ENCODE measurements around the gene TMEM45A.

TMEM45A gene

DNA sequence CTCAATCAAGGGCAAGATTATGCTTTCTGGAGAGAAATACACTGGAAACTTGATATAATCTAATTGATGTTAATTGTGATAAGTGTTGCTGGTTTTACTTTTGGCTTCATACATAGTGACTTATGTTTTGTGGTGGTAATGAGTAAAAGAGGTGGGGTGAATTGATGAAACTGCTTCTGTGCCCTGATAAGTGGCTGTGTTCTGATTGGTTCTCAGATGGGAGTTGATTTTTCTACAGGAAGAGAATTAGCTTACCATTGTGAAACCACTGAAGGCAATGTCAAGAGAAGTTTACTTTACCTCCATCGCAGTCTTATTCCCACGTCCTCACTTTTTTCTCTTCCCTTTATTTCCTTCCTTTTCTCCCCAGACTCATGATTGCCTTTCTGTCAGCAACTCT lies 23.8 kb downstream of the TMEM45A start:
- Mint-ChIP-seq H3K27ac (no peak overlapping the region), H3K4me1 (ENCODE audit: low read depth) (no peaks in the 10 kb centered on the region), H3K27me3 (ENCODE audit: low read depth) (no peaks in the 10 kb centered on the region), H3K4me3 (no peak overlapping the region), H3K36me3 (ENCODE audit: low read depth) (no peaks in the 10 kb centered on the region), H3K9me3 (no peaks in the 10 kb centered on the region)

DNA sequence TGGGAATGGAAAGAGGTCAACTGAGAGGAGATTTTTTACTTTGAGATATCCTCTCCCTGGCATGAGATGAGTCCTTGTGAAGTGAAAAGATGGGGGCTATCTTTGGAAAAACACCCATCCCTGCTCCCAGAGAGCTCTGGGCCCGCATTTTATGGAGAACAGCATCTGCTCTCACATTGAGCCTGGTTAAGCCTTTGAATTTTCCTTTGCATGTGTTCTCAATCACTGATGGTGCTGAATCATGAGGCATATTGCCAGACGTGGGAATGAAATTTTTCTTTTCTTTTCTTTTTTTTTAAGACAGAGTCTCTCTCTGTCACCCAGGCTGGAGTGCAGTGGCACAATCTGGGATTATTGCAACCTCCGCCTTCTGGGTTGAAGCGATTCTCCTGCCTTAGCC lies 24.4 kb downstream of the TMEM45A start:
- Mint-ChIP-seq H3K27me3 (ENCODE audit: low read depth) (no peaks in the 10 kb centered on the region), H3K36me3 (ENCODE audit: low read depth) (no peaks in the 10 kb centered on the region), H3K4me3 (no peak overlapping the region), H3K27ac (no peak overlapping the region), H3K9me3 (no peaks in the 10 kb centered on the region), H3K4me1 (ENCODE audit: low read depth) (no peaks in the 10 kb centered on the region)

DNA sequence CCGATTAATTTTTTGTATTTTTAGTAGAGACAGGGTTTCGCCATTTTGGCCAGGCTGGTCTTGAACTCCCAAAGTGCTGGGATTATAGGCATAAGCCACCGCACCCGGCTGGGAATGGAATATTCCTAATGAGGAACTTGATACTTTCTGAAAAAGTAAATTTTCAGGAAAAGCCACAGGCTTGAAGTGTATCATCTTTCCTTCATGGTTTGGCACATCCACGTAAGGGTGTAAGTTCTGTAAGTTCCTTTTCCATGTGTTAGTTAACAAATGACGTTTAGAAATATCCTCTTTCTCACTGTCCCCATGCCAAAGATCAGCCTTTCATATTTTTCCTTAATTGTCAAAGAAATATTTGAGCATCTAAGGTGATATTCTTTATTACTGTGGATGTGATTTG lies 24.9 kb downstream of the TMEM45A start:
- Mint-ChIP-seq H3K4me1 (ENCODE audit: low read depth) (no peaks in the 10 kb centered on the region), H3K27me3 (ENCODE audit: low read depth) (no peaks in the 10 kb centered on the region), H3K36me3 (ENCODE audit: low read depth) (no peaks in the 10 kb centered on the region), H3K27ac (no peak overlapping the region), H3K4me3 (no peak overlapping the region), H3K9me3 (no peaks in the 10 kb centered on the region)

DNA sequence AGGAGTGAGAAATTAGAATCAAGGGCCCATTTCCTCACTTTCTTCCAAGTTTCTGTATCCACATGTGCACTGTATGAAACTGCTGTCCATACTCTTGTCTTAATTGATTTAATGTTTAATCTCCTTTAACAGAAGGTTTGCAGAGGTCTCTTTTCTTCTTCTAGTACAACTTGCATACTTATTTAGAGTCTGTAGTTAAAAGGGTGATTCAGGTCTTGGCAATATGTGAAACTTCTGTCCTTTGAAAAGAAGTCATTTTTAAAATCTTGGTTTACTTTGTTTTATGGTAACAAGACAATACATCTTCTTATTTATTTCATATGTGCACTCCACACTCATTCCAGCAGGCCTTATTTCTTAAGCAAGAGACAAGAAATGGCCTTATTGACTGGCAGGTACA lies 25.8 kb downstream of the TMEM45A start:
- Mint-ChIP-seq H3K27me3 (ENCODE audit: low read depth) (no peaks in the 10 kb centered on the region), H3K27ac (no peak overlapping the region), H3K4me3 (no peak overlapping the region), H3K9me3 (no peaks in the 10 kb centered on the region), H3K36me3 (ENCODE audit: low read depth) (no peaks in the 10 kb centered on the region), H3K4me1 (ENCODE audit: low read depth) (no peaks in the 10 kb centered on the region)

DNA sequence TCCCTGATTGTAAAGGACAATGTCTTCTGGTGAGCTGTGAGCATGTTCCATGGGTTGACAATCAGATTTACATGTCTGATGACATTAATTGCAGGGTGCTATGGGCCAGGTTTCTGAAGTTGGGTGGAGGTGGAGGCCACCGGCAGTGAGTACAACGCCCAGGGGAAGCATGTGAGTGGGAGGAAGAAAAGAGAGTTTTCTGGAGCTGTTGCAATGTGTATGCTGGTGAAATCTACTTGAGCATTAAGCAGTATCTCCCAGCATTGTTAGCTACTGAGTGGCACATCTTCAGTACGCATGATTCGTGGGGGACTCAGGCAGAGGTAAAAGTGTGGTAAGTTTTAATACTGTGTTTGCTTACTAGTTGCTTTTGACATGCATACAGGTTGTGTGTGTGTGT lies 26.6 kb downstream of the TMEM45A start:
- H3K9me3 Mint-ChIP-seq, result no peaks in the 10 kb centered on the region
- no peak overlapping the region for H3K27ac Mint-ChIP-seq
- H3K4me1 Mint-ChIP-seq (ENCODE audit: low read depth), result no peaks in the 10 kb centered on the region
- H3K36me3 Mint-ChIP-seq (ENCODE audit: low read depth), result no peaks in the 10 kb centered on the region
- peaks cover 3% of the 10 kb centered on the region for H3K27me3 Mint-ChIP-seq (ENCODE audit: low read depth)
- no peak overlapping the region for H3K4me3 Mint-ChIP-seq

DNA sequence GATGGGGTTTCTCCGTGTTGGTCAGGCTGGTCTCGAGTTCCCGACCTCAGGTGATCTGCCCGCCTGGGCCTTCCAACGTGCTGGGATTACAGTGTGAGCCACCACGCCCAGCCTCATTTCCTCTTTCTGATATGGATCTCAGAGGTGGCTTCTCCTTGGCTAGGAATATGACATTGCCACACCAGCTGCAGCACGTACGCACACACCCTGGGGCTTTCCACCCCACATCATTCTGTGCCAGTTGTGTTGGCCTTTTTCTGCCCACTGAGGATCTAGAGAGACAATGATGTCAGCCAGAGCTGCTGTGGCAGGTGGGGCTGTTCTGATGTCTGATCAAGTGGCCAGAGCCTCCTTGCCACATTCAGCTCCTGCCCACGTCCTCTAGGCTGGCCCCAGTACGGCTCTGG lies 29.0 kb downstream of the TMEM45A start:
- Mint-ChIP-seq H3K4me3 (no peak overlapping the region), H3K27me3 (ENCODE audit: low read depth) (peaks cover 7% of the 10 kb centered on the region), H3K36me3 (ENCODE audit: low read depth) (no peaks in the 10 kb centered on the region), H3K9me3 (no peaks in the 10 kb centered on the region), H3K27ac (no peak overlapping the region), H3K4me1 (ENCODE audit: low read depth) (no peaks in the 10 kb centered on the region)

DNA sequence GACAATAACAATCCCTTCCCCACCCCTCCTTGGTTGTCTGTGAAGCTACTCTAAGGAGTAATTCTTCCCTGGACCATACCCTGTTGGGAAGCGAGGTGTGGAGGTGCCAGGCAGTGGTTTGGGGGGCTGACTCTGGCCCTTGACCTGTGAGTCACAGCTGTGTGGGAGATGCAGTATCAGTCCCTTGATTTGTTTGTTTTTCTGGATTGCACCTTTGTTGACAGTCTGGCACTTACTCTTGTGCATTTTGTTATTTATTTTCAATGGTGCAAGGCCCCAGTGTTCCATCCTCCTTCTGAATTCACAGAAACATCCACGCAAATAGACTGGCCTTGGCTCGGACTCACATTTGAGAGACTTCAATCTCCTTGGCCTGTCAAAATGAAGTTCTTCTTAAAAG lies 29.7 kb downstream of the TMEM45A start:
- no peaks in the 10 kb centered on the region for H3K36me3 Mint-ChIP-seq (ENCODE audit: low read depth)
- H3K4me3 Mint-ChIP-seq, result no peak overlapping the region
- H3K4me1 Mint-ChIP-seq (ENCODE audit: low read depth), result no peaks in the 10 kb centered on the region
- H3K9me3 Mint-ChIP-seq, result no peaks in the 10 kb centered on the region
- peaks cover 7% of the 10 kb centered on the region for H3K27me3 Mint-ChIP-seq (ENCODE audit: low read depth)
- no peak overlapping the region for H3K27ac Mint-ChIP-seq

DNA sequence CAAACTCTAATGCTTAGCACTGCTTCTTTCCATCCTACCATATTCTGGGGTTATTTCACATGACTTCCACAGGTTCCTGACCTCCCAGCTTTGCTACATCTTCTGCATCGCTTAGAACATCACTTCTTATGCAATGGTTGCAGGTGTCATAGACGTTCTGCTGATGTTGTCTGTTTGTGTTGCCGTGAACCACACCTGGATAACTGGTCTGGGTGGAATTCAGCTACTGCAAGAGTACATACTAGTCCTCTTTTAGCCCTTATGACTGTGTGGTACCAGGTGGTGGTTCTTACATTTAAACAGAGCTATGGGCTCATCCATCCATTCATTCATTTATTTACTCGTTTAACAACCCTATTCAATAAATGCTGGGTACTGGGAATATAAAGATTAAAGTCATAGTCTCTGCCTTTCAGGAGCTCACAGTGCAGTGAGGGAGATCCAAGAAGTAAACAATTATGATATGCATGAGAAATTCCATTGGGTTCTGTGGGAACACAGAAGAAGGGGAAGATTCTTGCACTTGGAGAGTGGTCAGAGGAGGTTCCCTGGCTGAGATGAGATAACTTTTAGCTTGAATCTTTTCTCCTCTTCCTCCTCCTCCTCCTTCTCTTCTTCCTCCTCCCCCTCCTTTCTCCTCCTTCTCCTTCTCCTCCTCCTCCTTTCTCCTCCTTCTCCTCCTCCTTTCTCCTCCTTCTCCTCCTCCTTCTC lies 30.8 kb downstream of the TMEM45A start:
- H3K4me3 Mint-ChIP-seq, result no peak overlapping the region
- no peaks in the 10 kb centered on the region for H3K9me3 Mint-ChIP-seq
- no peak overlapping the region for H3K27ac Mint-ChIP-seq
- H3K4me1 Mint-ChIP-seq (ENCODE audit: low read depth), result no peaks in the 10 kb centered on the region
- H3K36me3 Mint-ChIP-seq (ENCODE audit: low read depth), result no peaks in the 10 kb centered on the region
- H3K27me3 Mint-ChIP-seq (ENCODE audit: low read depth), result peaks cover 9% of the 10 kb centered on the region

DNA sequence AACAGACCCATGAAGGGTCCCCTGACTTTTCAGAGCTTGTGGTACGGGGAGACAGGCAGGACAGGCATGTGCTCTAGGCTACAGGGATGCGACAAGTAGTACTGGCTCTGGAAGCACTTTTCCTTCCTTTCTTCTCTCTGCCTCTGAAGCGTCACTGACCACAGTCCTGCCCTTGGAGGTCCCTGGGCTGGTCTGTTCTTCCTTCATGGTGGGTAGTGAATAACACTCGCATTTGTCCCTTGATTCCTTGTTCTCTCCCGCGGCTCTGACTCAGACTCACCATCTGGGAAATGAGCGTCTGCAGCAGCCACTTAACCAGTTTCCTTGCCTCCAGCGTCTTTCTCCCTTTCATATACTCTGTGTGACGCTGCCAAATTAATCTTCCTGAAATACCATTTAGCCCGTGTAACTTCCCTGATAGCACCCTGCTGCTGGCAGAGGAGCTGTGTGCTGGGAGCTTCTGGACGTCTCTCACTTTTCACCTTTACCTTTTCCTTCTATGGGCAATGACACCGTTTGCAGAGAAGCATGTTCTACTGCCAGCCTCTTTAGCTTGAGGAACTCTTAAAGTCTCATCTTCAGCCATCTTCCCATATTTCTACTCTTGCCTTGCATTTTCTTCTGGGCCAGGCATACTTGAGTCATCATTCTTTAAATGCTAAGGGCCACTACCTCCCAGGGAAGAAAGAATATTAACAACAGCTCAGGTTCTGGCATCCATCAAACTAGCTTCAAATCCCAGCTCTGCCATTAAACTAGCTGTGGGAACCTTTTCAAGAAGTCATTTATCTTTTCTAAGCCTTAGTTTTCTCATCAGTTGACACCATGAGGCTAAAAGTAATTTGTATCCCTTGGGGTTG lies 33.6 kb downstream of the TMEM45A start:
- H3K27ac Mint-ChIP-seq, result no peak overlapping the region
- no peaks in the 10 kb centered on the region for H3K36me3 Mint-ChIP-seq (ENCODE audit: low read depth)
- H3K4me3 Mint-ChIP-seq, result no peak overlapping the region
- no peaks in the 10 kb centered on the region for H3K4me1 Mint-ChIP-seq (ENCODE audit: low read depth)
- H3K9me3 Mint-ChIP-seq, result no peaks in the 10 kb centered on the region
- peaks cover 14% of the 10 kb centered on the region for H3K27me3 Mint-ChIP-seq (ENCODE audit: low read depth)

DNA sequence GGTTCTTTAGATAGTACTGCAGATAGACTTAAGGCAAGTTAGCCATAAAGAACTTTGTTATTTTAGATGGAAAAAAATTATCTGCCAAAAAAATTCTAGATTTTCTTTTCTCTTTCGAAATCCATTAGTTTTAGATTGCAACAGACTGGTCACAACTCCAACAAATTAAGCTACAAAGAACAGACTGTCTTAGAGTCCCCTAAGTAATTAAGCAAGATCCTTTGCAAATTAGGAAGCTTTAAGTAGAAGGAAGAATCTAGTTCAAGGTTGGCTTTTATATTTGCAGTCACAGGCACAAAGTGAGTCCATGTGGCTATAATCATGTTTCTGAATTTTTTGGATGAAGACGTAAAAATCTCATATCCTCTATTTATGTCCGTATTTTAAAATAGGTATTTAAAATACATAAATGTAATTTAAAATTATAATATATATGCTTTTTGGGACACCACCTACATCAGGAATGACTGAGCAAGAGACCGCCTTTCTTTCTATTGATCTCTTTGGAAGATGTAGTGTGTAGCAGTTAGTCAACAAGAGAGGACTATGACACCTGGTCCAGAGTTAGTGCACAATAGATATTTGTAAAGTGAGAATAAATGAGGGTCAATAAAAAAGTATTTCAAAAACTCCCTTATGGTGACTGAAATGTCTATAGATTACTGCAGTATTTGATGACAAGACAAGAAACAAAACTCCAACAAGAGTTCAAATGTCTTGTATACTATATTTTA lies 34.4 kb downstream of the TMEM45A start:
- Mint-ChIP-seq H3K27me3 (ENCODE audit: low read depth) (peaks cover 14% of the 10 kb centered on the region), H3K27ac (no peak overlapping the region), H3K9me3 (no peaks in the 10 kb centered on the region), H3K4me3 (no peak overlapping the region), H3K36me3 (ENCODE audit: low read depth) (no peaks in the 10 kb centered on the region), H3K4me1 (ENCODE audit: low read depth) (no peaks in the 10 kb centered on the region)

DNA sequence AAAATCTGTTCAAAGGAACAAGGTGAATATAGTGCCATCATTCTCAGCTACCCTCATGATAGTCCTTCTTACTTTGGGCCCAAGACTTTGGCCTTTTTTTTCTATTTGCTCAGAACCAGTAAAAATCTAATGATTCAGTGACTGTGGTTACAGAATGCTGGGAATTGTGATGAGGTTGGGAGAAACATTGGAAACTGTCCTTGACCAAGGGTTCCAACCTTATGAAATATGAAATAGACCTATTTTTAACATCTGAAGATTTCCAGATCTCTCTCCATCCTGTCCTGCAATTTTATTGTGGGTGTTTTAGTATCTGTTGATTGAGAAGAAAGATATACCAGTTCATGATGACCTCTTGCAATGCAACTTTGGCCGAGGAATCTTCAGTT lies 34.9 kb downstream of the TMEM45A start:
- no peak overlapping the region for H3K27ac Mint-ChIP-seq
- H3K4me1 Mint-ChIP-seq (ENCODE audit: low read depth), result no peaks in the 10 kb centered on the region
- H3K4me3 Mint-ChIP-seq, result no peak overlapping the region
- no peaks in the 10 kb centered on the region for H3K9me3 Mint-ChIP-seq
- H3K27me3 Mint-ChIP-seq (ENCODE audit: low read depth), result peaks cover 14% of the 10 kb centered on the region
- no peaks in the 10 kb centered on the region for H3K36me3 Mint-ChIP-seq (ENCODE audit: low read depth)

DNA sequence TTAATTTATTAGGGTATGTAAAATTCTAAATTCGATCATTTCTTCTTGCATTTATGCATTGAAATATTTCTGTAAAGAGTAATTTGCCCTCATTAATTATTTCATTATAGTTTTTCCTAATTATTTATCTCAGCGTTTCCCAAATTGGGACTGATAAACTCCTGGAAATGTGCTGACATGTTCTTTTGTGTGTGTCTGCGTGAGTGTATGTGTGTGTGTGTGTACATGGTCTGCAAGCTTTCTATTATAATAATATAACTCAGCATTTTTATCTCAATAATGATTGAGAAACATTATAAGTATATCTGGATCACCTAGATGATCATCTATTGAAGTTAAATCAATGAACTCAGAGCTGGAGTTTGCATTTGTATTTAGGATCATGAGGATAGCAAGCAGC lies 38.7 kb downstream of the TMEM45A start:
- Mint-ChIP-seq H3K4me1 (ENCODE audit: low read depth) (no peaks in the 10 kb centered on the region), H3K4me3 (no peak overlapping the region), H3K9me3 (no peaks in the 10 kb centered on the region), H3K27me3 (ENCODE audit: low read depth) (peaks cover 7% of the 10 kb centered on the region), H3K36me3 (ENCODE audit: low read depth) (no peaks in the 10 kb centered on the region), H3K27ac (no peak overlapping the region)

DNA sequence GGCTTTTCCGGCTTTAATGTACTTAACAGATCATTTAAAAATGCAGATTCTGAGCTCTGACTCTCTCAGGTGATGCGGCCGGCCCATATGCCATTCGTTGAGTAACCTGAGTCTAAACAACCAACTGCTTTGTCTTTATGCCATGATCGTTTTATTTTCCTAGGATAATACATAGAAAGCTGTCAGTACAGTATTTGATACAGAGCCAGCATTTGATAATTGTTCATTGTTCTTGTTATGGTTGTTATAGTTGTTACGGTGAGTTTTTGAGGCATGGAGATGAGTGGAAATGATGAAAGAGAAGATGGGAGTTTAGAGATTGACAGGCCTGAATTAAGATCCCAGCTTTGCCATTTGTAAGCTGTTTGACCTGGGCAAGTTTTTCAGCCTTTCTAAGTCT lies 40.0 kb downstream of the TMEM45A start:
- Mint-ChIP-seq H3K36me3 (ENCODE audit: low read depth) (no peaks in the 10 kb centered on the region), H3K27me3 (ENCODE audit: low read depth) (peaks cover 7% of the 10 kb centered on the region), H3K9me3 (no peaks in the 10 kb centered on the region), H3K4me1 (ENCODE audit: low read depth) (no peaks in the 10 kb centered on the region), H3K27ac (no peak overlapping the region), H3K4me3 (no peak overlapping the region)

DNA sequence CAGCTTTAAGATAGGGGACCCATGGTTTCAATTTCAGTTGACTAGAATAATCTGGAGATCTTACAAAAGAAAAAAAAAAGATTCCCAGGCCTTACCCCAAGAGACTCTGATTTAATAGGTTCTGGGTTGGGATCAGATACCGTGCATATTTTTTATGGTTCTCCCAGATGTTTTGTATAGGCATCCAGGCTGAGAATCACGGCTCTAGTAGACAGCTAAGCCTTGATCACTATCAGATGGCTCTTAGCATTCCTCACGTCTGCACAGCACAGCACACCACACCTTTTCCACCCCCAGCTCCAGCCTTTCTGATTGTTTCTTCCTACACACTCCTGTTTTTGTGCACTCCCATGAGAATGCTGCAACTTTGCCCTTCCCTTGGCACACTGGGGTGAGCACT lies 40.8 kb downstream of the TMEM45A start:
- H3K27ac Mint-ChIP-seq, result no peak overlapping the region
- no peaks in the 10 kb centered on the region for H3K36me3 Mint-ChIP-seq (ENCODE audit: low read depth)
- no peaks in the 10 kb centered on the region for H3K4me1 Mint-ChIP-seq (ENCODE audit: low read depth)
- H3K27me3 Mint-ChIP-seq (ENCODE audit: low read depth), result peaks cover 5% of the 10 kb centered on the region
- no peak overlapping the region for H3K4me3 Mint-ChIP-seq
- H3K9me3 Mint-ChIP-seq, result no peaks in the 10 kb centered on the region

DNA sequence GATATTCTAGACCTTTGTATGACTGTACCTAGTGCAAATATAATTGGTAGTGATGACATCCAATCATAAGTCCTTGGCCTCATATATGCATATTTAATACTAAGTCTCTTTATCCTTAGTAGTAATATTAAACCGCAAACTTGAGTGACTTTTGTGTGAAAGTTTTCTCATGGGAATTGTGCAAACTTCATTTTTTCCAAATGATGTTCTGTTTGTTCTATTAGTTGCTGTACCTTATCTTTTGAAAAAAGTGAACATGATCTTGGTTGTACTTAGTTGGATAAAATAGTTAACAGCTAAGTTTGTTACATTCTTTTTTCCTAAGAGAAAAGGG lies 43.2 kb downstream of the TMEM45A start:
- no peaks in the 10 kb centered on the region for H3K27me3 Mint-ChIP-seq (ENCODE audit: low read depth)
- no peak overlapping the region for H3K27ac Mint-ChIP-seq
- no peaks in the 10 kb centered on the region for H3K4me1 Mint-ChIP-seq (ENCODE audit: low read depth)
- H3K9me3 Mint-ChIP-seq, result no peaks in the 10 kb centered on the region
- no peak overlapping the region for H3K4me3 Mint-ChIP-seq
- H3K36me3 Mint-ChIP-seq (ENCODE audit: low read depth), result no peaks in the 10 kb centered on the region
